CD8-positive, alpha-beta memory T cell (primary cell): ENCODE results near the gene KCNC4. TPM values are rescaled to one million over a fixed set of nuclear protein-coding genes. Genes with fewer than 3 reads are reported as not detected.

Source experiments
- CTCF ChIA-PET: fragments of 350-600 bp; sonication (Branson Sonifier 250); formaldehyde crosslinking; loops from one replicate; lab custom pipeline; 2021; ENCODE audit warnings: antibody characterized with exemption; lab: Charles Lee
- POLR2A ChIA-PET: fragments of 350-600 bp; sonication (Branson Sonifier 250); formaldehyde crosslinking; loops from one replicate; lab custom pipeline; 2021; ENCODE audit warnings: antibody characterized with exemption; lab: Charles Lee
- DNase-seq, 5 donors: peaks; one replicate each; pipeline versions ENCODE4 v3.0.0 to v3.0.0-alpha.2; 2020 to 2022; ENCODE audit warnings: mixed read lengths in 1 of 5
- H3K27ac ChIP-seq: one replicate; pipeline ENCODE4 v1.7.0; 2013; ENCODE audit warnings: low read depth, mild to moderate bottlenecking, low read length, moderate library complexity
- H3K27me3 ChIP-seq: 2 replicates; pipeline ENCODE4 v1.7.0; 2013; ENCODE audit warnings: low read length, mild to moderate bottlenecking; ENCODE audit not compliant: insufficient read depth, poor library complexity, severe bottlenecking
- H3K36me3 ChIP-seq: 2 replicates; pipeline ENCODE4 v1.7.0; 2013; ENCODE audit warnings: mild to moderate bottlenecking, low read length, moderate library complexity; ENCODE audit not compliant: insufficient read depth
- H3K4me1 ChIP-seq: 2 replicates; pipeline ENCODE4 v1.7.0; 2013; ENCODE audit warnings: mild to moderate bottlenecking, low read length, moderate library complexity; ENCODE audit not compliant: insufficient read depth
- H3K4me3 ChIP-seq: 2 replicates; pipeline ENCODE4 v1.7.0; 2013; ENCODE audit warnings: mild to moderate bottlenecking, low read length
- H3K9me3 ChIP-seq: 2 replicates; pipeline ENCODE4 v1.7.0; 2013; ENCODE audit warnings: mild to moderate bottlenecking, low read length
- H3K27ac Mint-ChIP-seq, 8 donors: one replicate each; pipeline ENCODE4 v1.8.0; 2020 to 2021; ENCODE audit warnings: mixed read lengths in 8 of 8, mild to moderate bottlenecking in 6 of 8, inconsistent platforms in 3 of 8, moderate library complexity in 3 of 8
- H3K27me3 Mint-ChIP-seq, 2 donors: one replicate each; pipeline ENCODE4 v1.8.0; 2020 to 2021; ENCODE audit warnings: mixed read lengths in 2 of 2, mild to moderate bottlenecking in 1 of 2, moderate library complexity in 1 of 2
- H3K36me3 Mint-ChIP-seq, 3 donors: one replicate each; pipeline ENCODE4 v1.8.0; 2020 to 2021; ENCODE audit warnings: mixed read lengths in 3 of 3, inconsistent platforms in 1 of 3, mild to moderate bottlenecking in 1 of 3
- H3K4me1 Mint-ChIP-seq, 3 donors: one replicate each; pipeline ENCODE4 v1.8.0; 2020 to 2021; ENCODE audit warnings: mixed read lengths in 3 of 3, inconsistent platforms in 1 of 3, mild to moderate bottlenecking in 1 of 3
- H3K4me3 Mint-ChIP-seq, 7 donors: one replicate each; pipeline ENCODE4 v1.8.0; 2020 to 2021; ENCODE audit warnings: mixed read lengths in 7 of 7, mild to moderate bottlenecking in 6 of 7, moderate library complexity in 4 of 7, inconsistent platforms in 2 of 7
- H3K9me3 Mint-ChIP-seq, 5 donors: one replicate each; pipeline ENCODE4 v1.8.0; 2020 to 2022; ENCODE audit warnings: mixed read lengths in 5 of 5, mild to moderate bottlenecking in 3 of 5, moderate library complexity in 2 of 5, inconsistent platforms in 1 of 5
- polyA plus RNA-seq: library from polyadenylated mRNA; unstranded; fragments of 300-500 nt; fragmentation: Illumina TruSeq; gene quantifications from one replicate; pipeline ENCODE4 v1.2.3, GENCODE V29; 2021
- total RNA-seq, 2 experiments: library from RNA; stranded (reverse); gene quantifications; one replicate each; pipeline ENCODE4 v1.2.3, GENCODE V29; 2021

Gene KCNC4
- total and polyA plus RNA-seq, 3 experiments from 2014 or later = 2.0 to 8.4 (median 6.4) TPM

GRCh38 chr1:110183642-110184167 lies 26.4 kb upstream of the KCNC4 start:
- Histone ChIP-seq H3K4me3 (no peak overlapping the region), H3K9me3 (no peaks in the 10 kb centered on the region), H3K27ac (no peak overlapping the region), H3K36me3 (no peaks in the 10 kb centered on the region), H3K27me3 (no peaks in the 10 kb centered on the region), H3K4me1 (no peaks in the 10 kb centered on the region)
- no peaks in the 10 kb centered on the region for H3K4me1 Mint-ChIP-seq
- H3K9me3 Mint-ChIP-seq = peaks cover 0 to 1% (median 0%) of the 10 kb centered on the region in 5 donors
- no peaks in the 10 kb centered on the region for H3K36me3 Mint-ChIP-seq
- H3K27me3 Mint-ChIP-seq = peaks cover 6 to 10% of the 10 kb centered on the region in 2 donors
- H3K4me3 Mint-ChIP-seq = no peak overlapping the region
- CTCF ChIA-PET = no interaction called here
- no peak overlapping the region for H3K27ac Mint-ChIP-seq
- POLR2A ChIA-PET = no interaction called here
- no peak for DNase-seq

DNA sequence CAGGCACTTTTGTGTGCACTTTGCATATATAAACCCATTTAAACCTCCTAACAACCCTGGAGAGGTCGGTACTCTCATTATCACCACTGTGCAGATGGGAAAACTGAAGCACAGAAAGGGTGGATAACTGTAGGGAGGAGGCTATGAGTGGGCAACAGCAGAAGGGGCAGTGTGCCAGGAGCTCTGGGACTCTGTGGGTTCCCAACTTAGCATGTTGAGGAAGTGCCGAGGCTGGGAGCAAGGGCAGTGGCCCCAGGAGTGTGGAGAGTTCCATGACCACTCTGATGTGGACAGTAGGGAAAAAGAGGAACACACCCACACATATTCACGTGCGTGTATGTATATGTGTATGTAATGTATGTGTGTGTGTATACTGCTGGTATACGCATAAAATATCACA lies 25.7 kb upstream of the KCNC4 start:
- Histone ChIP-seq H3K27me3 (no peaks in the 10 kb centered on the region), H3K36me3 (no peaks in the 10 kb centered on the region), H3K9me3 (no peaks in the 10 kb centered on the region), H3K27ac (no peak overlapping the region), H3K4me3 (no peak overlapping the region), H3K4me1 (no peaks in the 10 kb centered on the region)
- H3K4me3 Mint-ChIP-seq = no peak overlapping the region
- ChIA-PET CTCF (no interaction called here), POLR2A (no interaction called here)
- no peak overlapping the region for H3K27ac Mint-ChIP-seq
- H3K9me3 Mint-ChIP-seq = no peaks in the 10 kb centered on the region
- no peaks in the 10 kb centered on the region for H3K36me3 Mint-ChIP-seq
- no peaks in the 10 kb centered on the region for H3K4me1 Mint-ChIP-seq
- no peak for DNase-seq
- peaks cover 5 to 12% of the 10 kb centered on the region in 2 donors for H3K27me3 Mint-ChIP-seq

DNA sequence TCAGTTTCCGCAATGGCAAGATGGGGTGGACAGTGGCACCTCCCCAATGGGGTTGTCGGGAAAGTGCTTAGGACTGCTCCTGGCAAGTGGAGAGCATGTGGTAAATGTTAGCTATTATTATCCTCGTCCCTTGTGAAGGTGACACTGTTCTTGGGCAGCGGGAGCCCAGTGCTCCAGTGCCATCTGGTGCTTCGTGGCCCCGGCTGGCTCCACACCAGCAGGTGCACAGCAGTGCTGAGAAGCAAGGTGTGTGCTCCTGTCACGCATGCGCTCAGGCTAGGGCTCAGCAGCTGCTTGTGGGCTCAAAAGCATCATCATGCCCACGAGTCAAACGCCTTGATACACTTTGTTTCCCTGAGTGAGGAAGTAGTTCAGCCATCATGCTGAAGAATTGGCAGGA lies 24.9 kb upstream of the KCNC4 start:
- H3K36me3 ChIP-seq = no peaks in the 10 kb centered on the region
- H3K27me3 ChIP-seq = no peaks in the 10 kb centered on the region
- DNase-seq = no peak
- no peak overlapping the region for H3K27ac Mint-ChIP-seq
- H3K4me1 Mint-ChIP-seq = no peaks in the 10 kb centered on the region
- CTCF ChIA-PET = no interaction called here
- no peaks in the 10 kb centered on the region for H3K4me1 ChIP-seq
- no peak overlapping the region for H3K4me3 Mint-ChIP-seq
- H3K27ac ChIP-seq = no peak overlapping the region
- no peak overlapping the region for H3K4me3 ChIP-seq
- no peaks in the 10 kb centered on the region for H3K9me3 Mint-ChIP-seq
- POLR2A ChIA-PET = no interaction called here
- H3K27me3 Mint-ChIP-seq = peaks cover 5 to 12% of the 10 kb centered on the region in 2 donors
- no peaks in the 10 kb centered on the region for H3K9me3 ChIP-seq
- no peaks in the 10 kb centered on the region for H3K36me3 Mint-ChIP-seq

- Histone ChIP-seq H3K36me3 (no peaks in the 10 kb centered on the region), H3K4me1 (no peaks in the 10 kb centered on the region), H3K27me3 (peaks cover 4% of the 10 kb centered on the region), H3K27ac (no peak overlapping the region), H3K4me3 (no peak overlapping the region), H3K9me3 (no peaks in the 10 kb centered on the region)
- Mint-ChIP-seq H3K9me3 (no peaks in the 10 kb centered on the region), H3K27me3 (peaks cover 4 to 16% of the 10 kb centered on the region in 2 donors), H3K27ac (no peak overlapping the region), H3K36me3 (no peaks in the 10 kb centered on the region), H3K4me3 (no peak overlapping the region), H3K4me1 (no peaks in the 10 kb centered on the region)
- ChIA-PET POLR2A (no interaction called here), CTCF (interaction anchor here (0.9 to 2.0 kb wide), 3 partner anchors 10 to 22 kb away, joined by 3 to 8 read pairs (median 4); no protein-coding TSS in a partner anchor)
- DNase-seq = no peak
Measured at GRCh38 chr1:110186558-110186957, 23.6 kb upstream of the KCNC4 start.

- Mint-ChIP-seq H3K4me3 (no peak overlapping the region), H3K27ac (no peak overlapping the region), H3K4me1 (no peaks in the 10 kb centered on the region), H3K27me3 (peaks cover 4 to 16% of the 10 kb centered on the region in 2 donors), H3K36me3 (no peaks in the 10 kb centered on the region), H3K9me3 (no peaks in the 10 kb centered on the region)
- CTCF ChIA-PET = interaction anchor here (0.9 to 2.0 kb wide), 3 partner anchors 10 to 21 kb away, joined by 3 to 8 read pairs (median 4); no protein-coding TSS in a partner anchor
- Histone ChIP-seq H3K4me1 (no peaks in the 10 kb centered on the region), H3K9me3 (no peaks in the 10 kb centered on the region), H3K4me3 (no peak overlapping the region), H3K27ac (no peak overlapping the region), H3K36me3 (no peaks in the 10 kb centered on the region), H3K27me3 (peaks cover 4% of the 10 kb centered on the region)
- DNase-seq = no peak
- POLR2A ChIA-PET = no interaction called here
Measured at GRCh38 chr1:110187139-110187890, 22.8 kb upstream of the KCNC4 start.

- Histone ChIP-seq H3K4me1 (no peaks in the 10 kb centered on the region), H3K4me3 (no peak overlapping the region), H3K27ac (no peak overlapping the region), H3K36me3 (no peaks in the 10 kb centered on the region), H3K27me3 (peaks cover 4% of the 10 kb centered on the region), H3K9me3 (no peaks in the 10 kb centered on the region)
- Mint-ChIP-seq H3K9me3 (no peaks in the 10 kb centered on the region), H3K4me1 (no peaks in the 10 kb centered on the region), H3K4me3 (no peak overlapping the region), H3K27me3 (peaks cover 4 to 16% of the 10 kb centered on the region in 2 donors), H3K27ac (peak overlapping the region in 1 of 8 donors; percentile 44), H3K36me3 (no peaks in the 10 kb centered on the region)
- no peak for DNase-seq
- ChIA-PET POLR2A (no interaction called here), CTCF (interaction anchor here (2.0 kb wide), 1 partner anchor 9 kb away, joined by 8 read pairs; no protein-coding TSS in a partner anchor)
Measured at GRCh38 chr1:110188035-110188618, 22.0 kb upstream of the KCNC4 start.

- peaks cover 4% of the 10 kb centered on the region for H3K27me3 ChIP-seq
- Mint-ChIP-seq H3K27me3 (peaks cover 4 to 16% of the 10 kb centered on the region in 2 donors), H3K36me3 (no peaks in the 10 kb centered on the region), H3K9me3 (no peaks in the 10 kb centered on the region), H3K4me3 (no peak overlapping the region), H3K27ac (peak overlapping the region in 2 of 8 donors; percentile 0 to 31), H3K4me1 (no peaks in the 10 kb centered on the region)
- H3K27ac ChIP-seq = no peak overlapping the region
- no peaks in the 10 kb centered on the region for H3K9me3 ChIP-seq
- ChIA-PET POLR2A (no interaction called here), CTCF (no interaction called here)
- no peaks in the 10 kb centered on the region for H3K36me3 ChIP-seq
- H3K4me1 ChIP-seq = no peaks in the 10 kb centered on the region
- no peak for DNase-seq
- H3K4me3 ChIP-seq = no peak overlapping the region
Measured at GRCh38 chr1:110189181-110189580, 20.9 kb upstream of the KCNC4 start.

DNA sequence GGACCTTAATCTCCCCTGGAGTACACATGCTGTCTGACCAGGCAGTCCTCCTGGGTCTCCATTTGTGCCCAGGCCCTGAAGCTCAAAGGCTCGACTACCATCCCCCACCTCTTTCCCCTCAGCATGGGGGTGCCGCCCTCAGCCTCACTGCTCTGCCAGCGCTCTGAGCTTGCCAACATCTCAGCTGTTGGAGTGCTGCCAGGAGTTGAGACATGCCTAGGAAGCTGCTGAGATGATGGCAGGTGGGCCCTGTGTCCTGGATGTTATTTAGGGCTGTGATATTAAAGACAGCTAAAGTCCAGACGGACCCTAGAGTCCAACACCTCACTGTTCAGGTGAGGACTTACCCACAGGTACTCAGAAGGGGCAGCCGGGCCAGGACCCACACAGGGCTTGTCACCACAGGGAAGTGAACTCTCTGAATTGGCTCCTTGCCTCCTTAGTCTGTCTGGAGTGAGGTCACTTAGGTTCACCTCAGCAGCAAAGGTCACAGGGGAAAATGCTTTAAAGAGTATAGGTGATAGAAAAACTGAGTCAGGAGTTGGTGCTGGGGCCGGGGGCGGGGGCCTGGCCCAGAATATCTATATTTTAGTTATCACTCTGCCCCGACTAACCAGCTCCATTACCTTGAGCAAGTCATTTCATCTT lies 19.7 kb upstream of the KCNC4 start:
- no peaks in the 10 kb centered on the region for H3K4me1 ChIP-seq
- Mint-ChIP-seq H3K27ac (peak overlapping the region in 1 of 8 donors; percentile 52), H3K4me1 (no peaks in the 10 kb centered on the region), H3K4me3 (no peak overlapping the region), H3K27me3 (peaks cover 2 to 10% of the 10 kb centered on the region in 2 donors), H3K36me3 (no peaks in the 10 kb centered on the region), H3K9me3 (no peaks in the 10 kb centered on the region)
- H3K27ac ChIP-seq = no peak overlapping the region
- no peak for DNase-seq
- CTCF ChIA-PET = interaction anchor here (1.1 to 1.3 kb wide), 3 partner anchors 13 to 306 kb away, joined by 3 to 5 read pairs (median 3); no protein-coding TSS in a partner anchor
- no peak overlapping the region for H3K4me3 ChIP-seq
- POLR2A ChIA-PET = no interaction called here
- H3K36me3 ChIP-seq = no peaks in the 10 kb centered on the region
- H3K9me3 ChIP-seq = no peaks in the 10 kb centered on the region
- peaks cover 4% of the 10 kb centered on the region for H3K27me3 ChIP-seq
